ENCODE measurements around the gene SRP72.
"Not testable (repeated sequence)": the region's sequence is repeated elsewhere in the genome, so short reads cannot be mapped to it uniquely, and the experiment has no call there.

SRP72 gene, protein sequence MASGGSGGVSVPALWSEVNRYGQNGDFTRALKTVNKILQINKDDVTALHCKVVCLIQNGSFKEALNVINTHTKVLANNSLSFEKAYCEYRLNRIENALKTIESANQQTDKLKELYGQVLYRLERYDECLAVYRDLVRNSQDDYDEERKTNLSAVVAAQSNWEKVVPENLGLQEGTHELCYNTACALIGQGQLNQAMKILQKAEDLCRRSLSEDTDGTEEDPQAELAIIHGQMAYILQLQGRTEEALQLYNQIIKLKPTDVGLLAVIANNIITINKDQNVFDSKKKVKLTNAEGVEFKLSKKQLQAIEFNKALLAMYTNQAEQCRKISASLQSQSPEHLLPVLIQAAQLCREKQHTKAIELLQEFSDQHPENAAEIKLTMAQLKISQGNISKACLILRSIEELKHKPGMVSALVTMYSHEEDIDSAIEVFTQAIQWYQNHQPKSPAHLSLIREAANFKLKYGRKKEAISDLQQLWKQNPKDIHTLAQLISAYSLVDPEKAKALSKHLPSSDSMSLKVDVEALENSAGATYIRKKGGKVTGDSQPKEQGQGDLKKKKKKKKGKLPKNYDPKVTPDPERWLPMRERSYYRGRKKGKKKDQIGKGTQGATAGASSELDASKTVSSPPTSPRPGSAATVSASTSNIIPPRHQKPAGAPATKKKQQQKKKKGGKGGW

DNA sequence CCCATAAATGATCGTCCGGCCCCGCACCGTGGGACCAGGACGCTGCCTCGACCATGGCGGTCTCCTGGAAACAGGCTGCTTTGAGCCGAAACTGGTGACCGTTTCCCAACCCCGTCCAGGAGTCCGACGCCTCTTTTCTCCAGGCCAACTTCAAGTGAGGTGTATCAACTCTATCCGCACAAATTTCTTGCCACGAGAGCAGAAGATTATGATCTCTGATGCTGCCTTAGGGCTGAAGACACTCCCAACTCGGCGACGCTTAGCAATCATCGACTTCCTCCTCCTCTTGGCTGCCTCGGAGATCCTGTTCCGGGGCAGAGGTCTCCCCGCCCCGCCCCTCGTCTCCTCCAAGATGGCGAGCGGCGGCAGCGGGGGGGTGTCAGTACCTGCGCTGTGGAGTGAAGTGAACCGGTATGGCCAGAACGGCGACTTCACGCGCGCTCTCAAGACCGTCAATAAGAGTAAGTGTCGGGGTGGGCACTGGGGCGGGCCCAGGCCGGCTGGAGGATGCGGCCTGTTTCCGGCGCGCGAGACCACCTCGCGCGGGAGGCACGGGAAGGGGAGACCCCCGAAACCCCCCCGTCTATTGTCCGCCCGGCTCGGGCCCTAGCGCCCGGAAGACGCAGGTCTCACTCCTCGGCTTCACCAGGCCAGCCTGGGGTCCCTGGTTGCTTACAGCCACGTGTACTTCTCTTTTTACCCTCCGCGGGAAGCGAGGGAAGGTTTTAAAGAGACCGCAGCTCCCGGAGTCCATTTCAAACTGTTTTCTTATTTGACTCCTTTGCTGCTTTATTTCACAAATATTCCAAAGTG, at the start of gene SRP72:
Gene SRP72 (plus strand): TSS at position 334 of the 813 bp plus-strand sequence. CDS start 19 bp downstream, at position 353.
- DNase-seq = peak; percentile 86

DNA sequence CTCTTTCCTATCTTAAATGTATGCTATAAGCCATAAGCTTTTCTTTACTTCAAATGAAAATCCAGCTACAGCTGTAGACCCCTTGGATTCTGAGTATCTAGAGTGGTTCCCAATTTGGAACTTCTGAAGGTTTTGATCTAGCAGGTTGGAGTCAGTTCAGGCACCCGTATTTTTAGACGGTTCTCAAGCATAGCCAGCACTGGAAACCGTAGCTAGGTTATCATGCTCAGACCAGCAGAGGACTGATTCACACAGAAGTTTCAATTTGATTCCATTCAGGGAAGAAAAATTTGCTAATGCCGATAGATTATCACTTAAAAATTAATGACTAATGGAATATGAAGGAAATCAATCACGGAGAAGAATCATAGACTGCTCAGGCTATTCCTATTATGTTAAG, 43.2 kb upstream of the SRP72 start:
- DNase-seq = no peak

DNA sequence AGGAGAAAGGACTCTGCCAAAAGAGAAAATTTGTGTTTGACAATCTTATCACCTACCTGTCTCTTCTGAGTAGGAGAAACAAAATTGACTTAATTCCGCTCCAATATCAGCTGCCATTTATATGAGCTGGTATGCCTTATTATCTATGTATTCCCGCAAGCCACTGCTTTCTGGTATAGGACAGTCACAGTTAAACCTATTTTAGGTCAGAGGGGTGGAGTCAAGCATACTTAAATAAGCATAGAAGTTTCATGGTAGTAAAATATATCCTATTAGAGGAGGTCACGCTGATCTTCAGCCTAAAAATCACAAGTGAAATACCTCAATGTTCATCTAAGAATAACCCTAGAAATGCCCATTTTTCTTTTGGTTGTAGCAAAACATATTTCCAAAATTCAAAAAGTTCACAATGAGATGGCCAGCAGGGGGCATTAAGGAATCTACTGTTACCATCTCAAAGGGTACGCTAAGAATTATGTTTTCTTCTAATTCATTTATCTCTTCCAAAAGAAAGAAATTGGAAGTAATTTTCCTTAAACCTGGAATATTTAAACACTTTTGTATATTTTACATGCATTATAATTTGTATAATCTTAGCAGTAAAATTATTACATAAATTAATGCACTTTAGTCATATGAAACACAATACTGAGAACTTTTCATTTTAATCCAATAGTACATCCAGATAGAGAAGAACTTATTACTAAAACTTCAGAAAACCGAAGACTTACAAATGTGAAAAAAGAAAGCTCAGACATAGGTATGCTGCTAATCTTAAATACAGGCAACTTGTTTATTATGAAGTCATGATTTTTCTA, 42.5 kb upstream of the SRP72 start:
- peak; percentile 17 for DNase-seq

DNA sequence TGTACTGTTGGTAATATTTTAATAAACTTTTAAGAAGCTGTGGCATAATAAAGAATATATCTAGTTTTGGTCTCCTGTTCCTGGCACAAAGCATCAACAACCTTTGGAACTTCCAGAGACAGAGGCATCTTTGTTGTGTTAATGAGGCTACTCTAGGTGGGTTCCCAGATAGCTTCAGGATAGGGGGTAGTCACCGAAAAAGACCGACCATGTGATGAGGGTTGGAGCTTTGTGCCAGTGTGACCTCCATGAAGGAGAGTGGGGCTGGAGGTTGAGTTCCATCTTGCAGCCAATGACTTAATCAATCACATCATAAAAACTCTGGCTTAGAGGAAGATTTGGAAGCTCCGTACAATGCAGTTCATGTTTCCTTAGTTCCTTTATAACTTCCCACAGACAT, 41.9 kb upstream of the SRP72 start:
- no peak for DNase-seq

DNA sequence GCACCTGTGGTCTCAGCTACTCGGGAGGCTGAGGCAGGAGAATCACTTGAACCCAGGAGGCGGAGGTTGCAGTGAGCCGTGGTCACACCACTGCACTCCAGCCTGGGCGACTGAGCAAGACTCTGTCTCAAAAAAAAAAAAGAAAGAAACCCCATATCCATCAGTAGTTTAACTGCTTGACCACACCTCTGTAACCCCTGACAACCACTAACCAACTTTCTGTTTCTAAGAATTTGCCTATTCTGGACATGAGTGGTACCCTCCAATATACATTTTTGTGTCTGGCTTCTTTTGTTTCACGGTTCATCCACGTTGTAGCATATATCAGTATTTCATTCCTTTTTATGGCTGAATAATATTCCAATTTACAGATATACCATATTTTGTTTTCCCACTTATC, 41.1 kb upstream of the SRP72 start:
- DNase-seq = no peak

DNA sequence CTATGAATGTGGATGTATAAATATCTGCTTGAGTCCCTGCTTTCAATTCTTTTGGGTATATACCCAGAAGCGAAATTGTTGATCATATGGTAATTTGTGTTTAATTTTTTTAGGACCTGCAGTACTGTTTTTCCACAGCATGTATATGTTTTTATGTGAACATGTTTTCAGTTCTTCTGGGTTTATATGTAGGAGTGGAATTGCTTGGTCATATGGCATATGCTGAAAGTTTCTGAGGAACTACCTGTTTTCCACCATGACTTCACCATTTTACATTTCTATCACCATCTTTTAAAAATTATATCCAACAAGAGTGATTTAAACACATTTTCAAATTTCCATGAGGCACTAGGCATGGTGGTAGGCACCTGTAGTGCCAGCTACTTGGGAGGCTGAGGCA, 40.2 kb upstream of the SRP72 start:
- DNase-seq = no peak

DNA sequence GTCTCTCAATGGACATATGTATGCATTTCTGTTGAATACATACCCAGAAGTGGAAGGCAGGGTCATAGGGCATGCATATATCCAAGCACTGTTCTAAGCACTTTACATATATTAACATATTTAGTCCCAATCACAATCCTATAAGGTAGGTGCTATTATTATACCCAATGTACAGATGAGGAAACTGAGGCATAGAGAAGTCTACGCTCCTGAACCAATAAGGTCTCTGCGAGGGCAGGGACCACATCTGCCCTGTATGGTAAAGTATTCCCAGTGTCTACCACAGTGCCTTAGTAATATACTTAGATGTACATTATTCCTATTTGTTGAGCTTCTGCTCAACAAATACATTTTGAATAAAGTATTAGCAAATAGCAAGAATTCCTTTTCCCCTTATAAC, 37.2 kb upstream of the SRP72 start:
- no peak for DNase-seq

DNA sequence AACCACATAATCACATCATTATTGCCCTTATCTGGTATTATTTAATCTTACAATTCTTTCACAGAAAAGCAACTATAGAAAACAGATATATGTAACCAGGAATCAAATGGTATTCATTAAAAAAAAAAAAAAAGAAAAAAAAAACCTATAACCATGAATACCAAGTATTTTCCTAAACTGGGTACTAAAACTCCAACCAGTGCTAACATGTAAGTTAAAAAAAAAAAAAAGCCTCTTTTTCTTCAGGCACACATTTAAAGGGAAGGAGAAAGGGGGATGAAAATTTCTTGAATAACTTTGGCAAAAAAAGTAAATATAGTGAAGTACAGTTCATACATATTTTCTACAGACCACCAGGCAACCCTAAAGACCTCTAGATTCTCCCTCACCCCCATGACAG, 34.1 kb upstream of the SRP72 start:
- no peak for DNase-seq

DNA sequence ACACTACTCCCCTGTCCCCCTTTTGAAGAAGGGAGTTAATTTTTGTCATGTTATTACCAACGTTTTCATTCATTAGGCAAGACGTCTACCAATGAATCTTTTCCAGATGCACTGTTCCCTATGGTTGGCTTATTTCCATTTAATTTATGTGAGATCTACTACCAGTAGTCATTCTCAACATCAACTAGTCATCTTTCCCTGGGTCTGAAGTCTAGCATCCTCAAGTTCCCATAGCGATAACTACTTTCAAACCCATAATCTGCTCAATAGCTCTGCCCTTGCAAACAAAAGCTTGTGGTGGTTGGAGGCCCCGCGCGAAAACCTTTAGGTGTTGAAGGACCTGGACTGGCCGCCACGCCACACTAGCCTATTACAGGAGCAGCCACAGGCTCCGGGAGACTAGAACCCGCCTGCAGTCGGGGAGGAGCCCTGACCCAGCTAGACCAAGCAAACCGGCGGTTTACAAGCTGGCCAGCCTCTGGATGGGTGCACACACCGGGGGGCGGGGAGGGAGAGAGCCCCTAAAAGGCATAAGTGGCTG, 32.7 kb upstream of the SRP72 start:
- DNase-seq = peak; percentile 63

DNA sequence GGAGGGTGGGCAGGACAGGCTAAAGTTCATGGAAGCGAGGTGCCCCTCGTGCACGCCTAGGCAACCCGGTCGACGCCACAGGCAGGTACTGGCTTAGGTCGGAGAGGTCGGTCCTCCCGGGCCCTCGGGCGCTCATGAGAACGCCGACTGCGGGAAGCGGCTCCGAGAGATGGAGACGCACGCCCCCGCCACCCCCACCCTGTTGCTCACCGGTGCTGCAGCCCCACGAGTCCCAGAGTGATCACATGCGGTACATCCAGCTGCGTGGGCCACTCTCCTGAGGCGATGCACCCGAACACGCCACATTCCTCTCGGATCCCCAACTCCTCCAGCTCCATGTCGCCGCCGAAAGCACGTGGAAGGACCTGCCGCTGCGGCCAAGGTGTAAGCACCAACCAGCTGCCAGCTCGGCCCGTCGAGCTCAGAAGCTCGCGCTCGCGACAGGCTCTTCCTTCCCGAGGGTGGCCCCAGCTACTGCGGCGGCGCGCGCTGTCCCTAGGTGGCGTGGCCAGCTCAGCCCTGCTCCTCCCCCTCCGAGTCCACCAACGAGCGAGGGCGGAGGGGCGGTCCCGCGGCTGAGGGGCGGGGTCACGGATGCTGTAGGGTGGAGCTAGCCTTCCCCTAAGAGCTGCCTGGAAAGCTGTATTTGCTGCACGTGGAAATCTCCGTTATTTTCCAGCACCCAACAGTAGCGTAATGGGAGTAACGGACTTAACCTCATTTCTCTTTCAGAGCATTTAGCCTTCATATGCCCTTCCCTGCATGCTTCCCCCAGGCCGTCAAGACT, 32.1 kb upstream of the SRP72 start, which contains the start of gene PPAT:
Gene PPAT (minus strand): TSS at position 476 of the 787 bp plus-strand sequence. CDS start 138 bp downstream, at position 338.
- peak; percentile 96 for DNase-seq

DNA sequence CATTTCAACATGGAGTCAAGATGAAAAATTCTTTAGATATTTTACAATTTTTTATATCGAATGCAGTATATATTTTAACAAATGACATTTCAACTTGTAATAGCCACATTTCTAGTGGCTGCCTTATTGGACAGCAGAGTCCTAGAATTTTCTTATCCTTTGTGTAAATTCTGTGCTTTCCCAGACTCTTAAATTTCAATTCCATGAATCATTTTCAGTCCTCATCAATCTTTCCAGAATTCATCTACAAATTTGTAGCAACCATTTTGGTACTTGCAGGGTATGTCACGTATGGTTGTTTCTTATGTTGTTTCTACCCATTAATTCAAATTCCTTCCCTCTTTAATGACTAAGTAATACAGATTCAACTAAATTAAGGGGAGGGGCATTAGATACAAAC, 28.7 kb upstream of the SRP72 start:
- no peak for DNase-seq

DNA sequence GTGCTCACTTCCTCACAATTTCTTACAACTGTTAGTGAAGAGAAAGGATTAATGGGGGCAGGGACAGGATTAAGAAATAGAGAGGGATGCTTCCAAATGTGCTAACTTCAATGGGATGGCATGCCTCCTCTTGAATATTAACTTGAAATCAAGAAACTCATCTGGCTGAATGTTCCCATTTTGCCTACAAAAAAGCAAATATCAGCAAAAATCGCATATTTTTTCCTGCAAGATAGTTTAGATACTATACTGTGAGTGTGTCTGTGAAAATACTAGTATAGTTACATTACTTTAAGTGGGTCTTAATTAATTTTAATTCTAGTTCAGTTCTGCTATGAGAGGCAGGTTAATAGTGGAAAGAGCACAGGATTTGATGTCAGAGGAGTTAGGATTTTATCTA, 26.4 kb upstream of the SRP72 start:
- no peak for DNase-seq

DNA sequence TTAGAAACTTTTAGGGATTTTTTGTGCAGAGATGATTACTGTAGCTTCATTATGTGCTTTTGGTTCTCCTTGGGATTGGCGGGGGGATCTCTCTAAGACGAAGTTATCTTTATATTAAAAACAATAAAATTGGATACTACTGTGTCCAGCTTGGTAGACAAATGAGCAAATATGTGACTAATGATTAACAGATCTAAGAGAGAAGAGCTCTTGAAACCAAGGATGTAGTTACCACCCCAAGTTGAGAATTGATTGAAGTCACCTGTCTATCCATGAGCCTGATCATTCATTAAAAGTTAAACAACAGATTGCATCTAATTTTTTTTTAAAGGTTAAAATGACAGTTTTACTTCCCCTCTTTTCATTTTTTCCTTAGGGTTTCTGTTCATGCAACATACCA, 22.7 kb upstream of the SRP72 start:
- DNase-seq = no peak

DNA sequence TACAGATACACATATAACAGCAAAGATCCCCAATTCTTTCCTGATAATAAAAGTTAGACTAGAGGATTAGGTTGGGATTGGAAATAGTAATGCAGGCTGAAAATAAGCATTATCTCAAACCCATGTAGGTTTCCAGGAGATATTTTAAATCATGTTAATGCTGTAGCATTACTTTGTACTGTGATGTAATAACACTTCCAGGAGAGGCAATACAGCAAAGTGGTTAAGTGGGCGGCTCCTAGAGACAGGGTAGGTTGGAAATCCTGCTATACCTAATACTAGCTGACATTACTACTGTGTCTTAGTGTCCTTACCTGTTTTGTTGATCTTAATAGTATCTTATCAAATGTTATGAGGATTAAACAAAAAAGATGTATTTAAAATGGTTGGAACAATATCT, 21.7 kb upstream of the SRP72 start:
- DNase-seq = no peak

DNA sequence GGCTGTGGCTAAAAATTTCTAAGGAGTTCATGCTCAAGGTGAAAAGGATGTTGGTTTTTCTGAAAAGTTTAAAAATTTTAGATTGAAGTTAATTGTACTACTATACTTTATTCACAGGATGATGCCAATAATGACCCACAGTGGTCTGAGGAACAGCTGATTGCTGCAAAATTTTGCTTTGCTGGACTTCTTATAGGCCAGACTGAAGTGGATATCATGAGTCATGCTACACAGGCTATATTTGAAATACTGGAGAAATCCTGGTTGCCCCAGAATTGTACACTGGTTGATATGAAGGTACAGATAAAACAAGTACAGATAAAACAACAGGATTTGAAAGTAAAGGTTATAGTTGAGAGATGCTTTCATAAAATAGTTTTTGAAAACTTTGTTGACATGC, 19.1 kb upstream of the SRP72 start:
- DNase-seq = no peak

DNA sequence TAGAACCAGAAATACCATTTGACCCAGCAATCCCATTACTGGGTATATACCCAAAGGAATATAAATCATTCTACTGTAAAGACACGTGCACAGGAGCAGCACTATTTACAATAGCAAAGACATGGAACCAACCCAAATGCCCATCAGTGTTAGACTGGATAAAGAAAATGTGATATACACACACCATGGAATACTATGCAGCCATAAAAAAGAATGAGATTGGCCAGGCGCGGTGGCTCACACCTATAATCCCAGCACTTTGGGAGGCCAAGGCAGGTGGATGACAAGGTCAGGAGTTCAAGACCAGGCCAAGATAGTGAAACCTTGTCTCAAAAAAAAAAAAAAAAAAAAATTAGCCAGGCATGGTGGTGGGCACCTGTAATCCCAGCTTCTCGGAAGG, 17.9 kb upstream of the SRP72 start:
- DNase-seq = not testable (repeated sequence)

DNA sequence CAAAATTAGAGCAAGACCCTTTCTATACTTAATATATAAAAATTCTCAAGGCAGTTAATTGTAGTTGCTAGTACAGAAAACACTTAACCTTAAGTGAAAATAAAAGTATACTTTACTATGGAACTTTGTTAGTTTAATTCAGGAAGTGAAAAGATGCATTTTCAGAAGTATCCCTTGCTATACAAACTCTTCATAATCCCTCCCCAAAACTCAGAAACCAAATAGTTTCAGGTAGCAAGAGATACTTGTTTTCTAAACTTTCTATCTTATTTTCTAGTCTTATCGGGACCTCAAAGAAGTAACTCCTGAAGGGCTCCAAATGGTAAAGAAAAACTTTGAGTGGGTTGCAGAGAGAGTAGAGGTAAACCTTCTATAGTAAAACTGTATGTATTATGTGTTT, 17.1 kb upstream of the SRP72 start:
- no peak for DNase-seq

DNA sequence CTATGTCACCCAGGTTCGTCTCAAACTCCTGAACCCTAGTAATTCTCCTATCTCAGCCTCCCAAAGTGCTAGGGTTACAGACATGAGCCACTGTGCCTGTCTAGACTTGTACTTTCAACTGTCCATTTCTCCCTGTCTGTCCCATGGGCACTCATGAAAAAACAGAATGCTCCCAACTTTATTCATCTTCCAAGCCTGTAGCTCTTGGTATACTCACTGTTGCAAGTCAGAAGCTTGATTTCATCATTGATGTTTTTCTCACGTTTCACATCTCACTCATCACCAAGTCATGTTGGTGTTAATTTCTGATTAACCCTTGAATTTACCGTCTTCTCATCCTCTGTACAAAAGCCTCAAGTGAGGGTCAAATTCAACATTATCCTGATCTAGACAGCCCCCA, 7.3 kb upstream of the SRP72 start:
- no peak for DNase-seq

DNA sequence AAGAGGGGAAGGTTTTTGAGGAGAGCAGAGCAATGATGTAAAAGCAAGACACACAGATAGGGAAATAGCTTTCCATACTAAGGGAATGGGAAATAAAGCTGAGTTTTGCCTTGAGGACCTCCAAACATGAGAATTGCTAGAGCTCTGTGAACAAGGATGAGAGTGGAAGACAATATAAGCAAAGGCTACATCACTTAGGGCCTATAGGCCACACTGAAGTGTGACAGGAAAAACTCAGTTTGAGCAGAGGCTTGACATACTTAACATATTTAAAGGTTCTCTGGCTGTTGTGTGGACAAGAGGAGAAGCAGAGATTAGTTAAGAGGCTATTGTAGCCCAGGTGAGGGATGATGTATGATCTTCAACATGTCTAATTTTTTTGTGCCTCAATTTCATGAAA, 5.3 kb upstream of the SRP72 start:
- DNase-seq = no peak

DNA sequence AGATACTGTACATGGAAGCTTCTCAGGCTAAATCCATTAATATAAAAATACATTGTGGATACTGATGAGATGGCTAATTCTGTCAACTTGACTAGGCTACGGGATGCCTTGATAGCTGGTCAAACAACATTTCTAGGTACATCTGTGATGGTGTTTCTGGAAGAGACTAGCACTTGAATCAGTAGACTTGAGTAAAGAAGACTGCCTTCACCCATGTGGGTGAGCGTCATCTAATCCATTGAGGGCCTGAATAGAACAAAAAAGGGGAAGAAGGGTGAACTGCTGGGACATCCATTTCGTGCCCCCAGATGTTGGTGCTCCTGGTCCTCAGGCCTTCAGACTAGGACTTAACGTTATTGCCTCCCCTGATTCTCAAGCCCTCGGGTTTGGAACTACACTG, 3.7 kb upstream of the SRP72 start:
- no peak for DNase-seq

DNA sequence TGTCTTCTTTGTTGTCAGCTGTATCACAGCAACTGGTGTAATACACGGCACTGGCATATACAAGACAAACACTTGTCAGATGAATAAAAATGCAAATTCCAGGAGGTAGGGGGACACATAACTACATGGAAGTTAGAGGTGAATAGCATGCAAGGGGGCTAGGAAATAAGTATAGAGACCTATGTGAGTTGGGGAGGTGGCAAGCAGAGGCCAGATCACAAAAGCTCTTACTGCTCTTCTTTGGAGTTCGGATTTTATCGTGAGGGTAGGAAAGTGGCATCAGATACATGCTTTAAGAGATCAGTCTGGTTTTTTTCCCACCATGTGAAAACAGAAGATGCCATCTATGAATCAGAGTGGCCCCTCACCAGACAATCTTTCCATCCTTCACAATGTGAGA, 2.8 kb upstream of the SRP72 start:
- DNase-seq = no peak

Data from RPMI8226 (cell line).